NT2/D1 (cell line): Measurements from ENCODE around the gene TBC1D9.

ENCODE experiments used
- YY1 ChIP-seq: IDR thresholded peaks from 2 replicates; pipeline ENCODE4 v1.6.1; 2011; ENCODE audit not compliant: insufficient read length, insufficient read depth
- ZNF274 ChIP-seq: IDR thresholded peaks from 2 replicates; pipeline ENCODE4 v1.6.1; 2011; ENCODE audit warnings: mild to moderate bottlenecking, low read depth, low read length

DNA sequence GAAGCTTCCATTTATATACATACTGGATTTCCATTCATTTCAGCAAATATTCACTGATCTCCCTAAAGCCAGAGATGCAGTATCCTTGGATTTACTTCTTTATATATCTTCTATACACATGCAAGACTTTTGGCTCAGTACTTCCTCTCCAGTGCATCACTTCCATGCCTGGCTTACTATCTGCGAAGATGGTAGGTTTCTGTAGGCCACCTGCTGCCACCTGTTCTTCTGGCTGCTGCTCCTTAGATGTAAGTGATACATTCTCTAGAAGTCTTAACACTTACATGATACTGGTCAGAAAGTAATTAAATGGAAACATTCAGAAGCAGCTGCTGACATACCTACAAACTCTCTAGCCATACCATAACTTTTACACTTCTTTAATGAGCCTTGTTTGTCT, 48.9 kb downstream of the TBC1D9 start:
- TF ChIP-seq YY1, result no peak
- TF ChIP-seq ZNF274, result no peak
